ENCODE results near the gene GRM5. TPM values are rescaled to one million over a fixed set of nuclear protein-coding genes. Genes with fewer than 3 reads are reported as not detected.

GRM5 gene
- total RNA-seq, 4 donors from 2014 or later, result 0.09 TPM; not detected in 3

DNA sequence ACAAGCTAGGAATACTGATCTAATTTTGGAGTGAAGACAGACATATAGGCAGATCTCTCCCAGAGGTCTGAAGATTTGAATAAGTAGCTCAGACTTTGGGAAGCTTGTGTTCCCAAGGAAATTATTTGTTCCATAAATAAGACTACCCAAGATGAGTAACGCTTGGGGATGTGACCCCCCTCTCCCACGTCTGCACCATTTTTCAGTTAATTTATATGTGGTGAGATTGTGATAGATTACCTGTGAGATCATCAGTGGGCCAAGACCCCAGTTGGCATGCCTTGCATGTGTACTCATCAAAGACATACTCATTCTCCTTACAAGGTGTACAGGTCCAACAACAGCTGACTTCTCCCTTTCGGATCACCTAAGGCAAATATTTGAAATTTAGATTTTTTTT, 475.4 kb downstream of the GRM5 start:
- no peak overlapping the region for H3K4me3 ChIP-seq
- H3K36me3 ChIP-seq, result no peaks in the 10 kb centered on the region
- DNase-seq, result no peak
- H3K9me3 ChIP-seq, result no peaks in the 10 kb centered on the region
- 54 to 71% methylated on average over 3 of the region's 3 CpGs for WGBS, 2 donors
- intact Hi-C loops (cut with DNase I), result no loop called here
- peaks cover 0 to 3% (median 0%) of the 10 kb centered on the region in 4 donors for H3K27me3 ChIP-seq
- no peaks in the 10 kb centered on the region for H3K4me1 ChIP-seq
- TF ChIP-seq CTCF (IDR thresholded peaks at IDR 0.05), result no peak
- no peak for TF ChIP-seq POLR2A (IDR thresholded peaks at IDR 0.05)
- H3K27ac ChIP-seq, result no peak overlapping the region

GRCh38 chr11:88583251-88583650, 482.5 kb downstream of the GRM5 start:
- intact Hi-C loops (cut with DNase I), result no loop called here
- DNase-seq, result no peak
- no peak for TF ChIP-seq CTCF (IDR thresholded peaks at IDR 0.05)
- no peak for TF ChIP-seq POLR2A (IDR thresholded peaks at IDR 0.05)
- Histone ChIP-seq H3K4me3 (no peak overlapping the region), H3K9me3 (no peaks in the 10 kb centered on the region), H3K27me3 (peaks cover 0 to 3% (median 0%) of the 10 kb centered on the region in 4 donors), H3K27ac (no peak overlapping the region), H3K36me3 (no peaks in the 10 kb centered on the region), H3K4me1 (no peaks in the 10 kb centered on the region)
- WGBS, 2 donors, result 54 to 76% methylated on average over 4 of the region's 4 CpGs

- Histone ChIP-seq H3K9me3 (no peaks in the 10 kb centered on the region), H3K36me3 (no peaks in the 10 kb centered on the region), H3K4me3 (no peak overlapping the region), H3K27me3 (no peaks in the 10 kb centered on the region), H3K27ac (no peak overlapping the region), H3K4me1 (no peaks in the 10 kb centered on the region)
- DNase-seq, result no peak
- 63 to 83% methylated on average over 1 of the region's 1 CpG for WGBS, 2 donors
- TF ChIP-seq POLR2A (IDR thresholded peaks at IDR 0.05) (no peak), CTCF (IDR thresholded peaks at IDR 0.05) (no peak)
- intact Hi-C loops (cut with DNase I), result no loop called here
Measured at GRCh38 chr11:88579466-88579865, 486.3 kb downstream of the GRM5 start.

DNA sequence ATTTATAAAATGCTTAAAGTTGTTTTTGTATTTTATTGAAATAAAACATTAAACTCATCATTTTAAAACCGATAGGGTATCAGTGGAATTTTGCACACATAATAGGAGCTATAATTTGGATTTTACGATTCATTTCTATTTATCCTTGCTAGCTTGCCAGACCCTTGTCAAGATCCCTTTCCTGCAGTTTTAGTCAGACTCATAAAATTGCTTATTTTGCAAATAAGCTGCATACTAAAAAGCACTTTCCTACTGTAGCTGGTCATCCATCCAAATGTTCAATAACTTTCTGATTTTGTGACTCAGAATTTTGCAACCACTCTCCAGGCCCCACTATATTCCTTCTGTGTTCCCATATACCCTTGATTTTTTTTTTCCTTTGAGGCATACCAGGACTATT, 489.0 kb downstream of the GRM5 start:
- Histone ChIP-seq H3K27me3 (no peaks in the 10 kb centered on the region), H3K36me3 (no peaks in the 10 kb centered on the region), H3K27ac (no peak overlapping the region), H3K9me3 (no peaks in the 10 kb centered on the region), H3K4me1 (no peaks in the 10 kb centered on the region), H3K4me3 (no peak overlapping the region)
- DNase-seq, result no peak
- TF ChIP-seq POLR2A (IDR thresholded peaks at IDR 0.05), result no peak
- TF ChIP-seq CTCF (IDR thresholded peaks at IDR 0.05), result no peak
- 77 to 82% methylated on average over 2 of the region's 2 CpGs for WGBS, 2 donors
- intact Hi-C loops (cut with DNase I), result no loop called here

DNA sequence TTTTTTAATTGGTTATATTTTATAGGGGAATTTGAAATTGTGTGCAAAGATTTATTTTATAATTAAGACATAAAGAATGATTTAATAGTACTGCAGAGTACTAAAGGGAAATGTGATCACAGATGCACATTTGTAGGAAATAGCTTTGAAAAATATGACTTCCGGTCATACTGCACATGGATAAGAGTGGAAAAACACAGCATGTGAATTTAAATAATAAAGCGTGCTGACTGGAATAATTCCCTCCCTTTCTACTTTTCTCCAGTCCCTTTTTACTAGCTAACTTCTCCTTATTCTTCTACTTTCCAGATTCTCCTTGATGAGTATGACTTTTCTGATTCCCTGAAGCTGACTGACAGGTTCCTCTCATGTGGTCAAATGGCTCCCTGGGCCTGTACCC, 489.9 kb downstream of the GRM5 start:
- WGBS, 2 donors, result 85 to 86% methylated on average over 2 of the region's 2 CpGs
- no peak overlapping the region for H3K27ac ChIP-seq
- no peaks in the 10 kb centered on the region for H3K27me3 ChIP-seq
- no peaks in the 10 kb centered on the region for H3K4me1 ChIP-seq
- H3K4me3 ChIP-seq, result no peak overlapping the region
- no peaks in the 10 kb centered on the region for H3K9me3 ChIP-seq
- TF ChIP-seq POLR2A (IDR thresholded peaks at IDR 0.05) (no peak), CTCF (IDR thresholded peaks at IDR 0.05) (no peak)
- intact Hi-C loops (cut with DNase I), result no loop called here
- no peaks in the 10 kb centered on the region for H3K36me3 ChIP-seq
- DNase-seq, result no peak

Measured in esophagus squamous epithelium (tissue), 5 donors.